ENCODE measurements around the gene ICAM5. TPM values are rescaled to one million over a fixed set of nuclear protein-coding genes. Genes with fewer than 3 reads are reported as not detected.

Gene ICAM5
- polyA plus RNA-seq, 4 donors = 0.10 to 0.54 (median 0.52) TPM; not detected in 1

DNA sequence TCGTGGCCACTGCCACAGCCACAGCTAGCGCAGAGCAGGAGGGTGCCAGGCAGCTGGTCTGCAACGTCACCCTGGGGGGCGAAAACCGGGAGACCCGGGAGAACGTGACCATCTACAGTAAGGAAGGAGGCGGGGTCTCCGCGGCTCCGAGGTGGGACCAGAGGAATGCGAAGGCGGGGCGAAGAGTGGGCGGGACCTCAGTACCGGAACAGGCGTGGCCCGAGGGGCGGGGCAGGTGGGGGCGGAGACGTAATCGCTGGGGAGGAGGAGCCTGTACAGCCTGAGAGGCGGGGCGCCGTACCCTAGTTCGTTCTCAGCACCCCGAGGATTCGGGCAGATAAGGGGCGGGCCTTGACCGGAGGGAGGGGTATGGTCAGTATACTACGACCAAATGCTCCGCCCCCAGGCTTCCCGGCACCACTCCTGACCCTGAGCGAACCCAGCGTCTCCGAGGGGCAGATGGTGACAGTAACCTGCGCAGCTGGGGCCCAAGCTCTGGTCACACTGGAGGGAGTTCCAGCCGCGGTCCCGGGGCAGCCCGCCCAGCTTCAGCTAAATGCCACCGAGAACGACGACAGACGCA lies 2.5 kb downstream of the ICAM5 start:
- no peak overlapping the region for H3K27ac ChIP-seq (ENCODE audit: low read depth in 1 of 3, low read length in 2 of 3)
- DNase-seq (peak; percentile 79 to 84), FAIRE-seq (no peak)
- 1 to 3% (median 1%) methylated on average over 43 to 45 of the region's 45 CpGs for WGBS, 3 donors
- no peaks in the 10 kb centered on the region for H3K36me3 ChIP-seq (ENCODE audit: control insufficient read depth in 3 of 3, insufficient read depth in 2 of 3, low read depth in 1 of 3, low read length in 3 of 3)
- peaks cover 0 to 11% of the 10 kb centered on the region in 2 donors for H3K9me3 ChIP-seq (ENCODE audit: control insufficient read depth in 2 of 2, insufficient read depth in 1 of 2, low read depth in 1 of 2, low read length in 1 of 2)
- peak overlapping the region in 2 of 3 donors; percentile 14 to 23 for H3K4me3 ChIP-seq (ENCODE audit: low read depth in 1 of 3, low read length in 3 of 3)
- peaks cover 4 to 95% (median 49%) of the 10 kb centered on the region in 3 donors for H3K27me3 ChIP-seq (ENCODE audit: control insufficient read depth in 3 of 3, insufficient read depth in 3 of 3, low read length in 3 of 3)
- peaks cover 0 to 55% (median 8%) of the 10 kb centered on the region in 3 donors for H3K4me1 ChIP-seq (ENCODE audit: control insufficient read depth in 3 of 3, insufficient read depth in 2 of 3, low read depth in 1 of 3, low read length in 2 of 3)

GRCh38 chr19:10292789-10293636 lies 3.3 kb downstream of the ICAM5 start:
- Histone ChIP-seq H3K9me3 (ENCODE audit: control insufficient read depth in 2 of 2, insufficient read depth in 1 of 2, low read depth in 1 of 2, low read length in 1 of 2) (peaks cover 0 to 11% of the 10 kb centered on the region in 2 donors), H3K36me3 (ENCODE audit: control insufficient read depth in 3 of 3, insufficient read depth in 2 of 3, low read depth in 1 of 3, low read length in 3 of 3) (no peaks in the 10 kb centered on the region), H3K4me3 (ENCODE audit: low read depth in 1 of 3, low read length in 3 of 3) (peak overlapping the region in 2 of 3 donors; percentile 14 to 23), H3K4me1 (ENCODE audit: control insufficient read depth in 3 of 3, insufficient read depth in 2 of 3, low read depth in 1 of 3, low read length in 2 of 3) (peaks cover 0 to 49% (median 8%) of the 10 kb centered on the region in 3 donors), H3K27me3 (ENCODE audit: control insufficient read depth in 3 of 3, insufficient read depth in 3 of 3, low read length in 3 of 3) (peaks cover 4 to 88% (median 47%) of the 10 kb centered on the region in 3 donors), H3K27ac (ENCODE audit: low read depth in 1 of 3, low read length in 2 of 3) (no peak overlapping the region)
- no peak for FAIRE-seq
- DNase-seq = peak in 1 of 2 donors; percentile 48
- WGBS, 3 donors = 11 to 18% (median 14%) methylated on average over 54 to 56 of the region's 56 CpGs

- Histone ChIP-seq H3K27me3 (ENCODE audit: control insufficient read depth in 3 of 3, insufficient read depth in 3 of 3, low read length in 3 of 3) (peaks cover 4 to 80% (median 45%) of the 10 kb centered on the region in 3 donors), H3K36me3 (ENCODE audit: control insufficient read depth in 3 of 3, insufficient read depth in 2 of 3, low read depth in 1 of 3, low read length in 3 of 3) (no peaks in the 10 kb centered on the region), H3K9me3 (ENCODE audit: control insufficient read depth in 2 of 2, insufficient read depth in 1 of 2, low read depth in 1 of 2, low read length in 1 of 2) (peaks cover 0 to 11% of the 10 kb centered on the region in 2 donors), H3K4me3 (ENCODE audit: low read depth in 1 of 3, low read length in 3 of 3) (no peak overlapping the region), H3K4me1 (ENCODE audit: control insufficient read depth in 3 of 3, insufficient read depth in 2 of 3, low read depth in 1 of 3, low read length in 2 of 3) (peaks cover 0 to 42% (median 8%) of the 10 kb centered on the region in 3 donors), H3K27ac (ENCODE audit: low read depth in 1 of 3, low read length in 2 of 3) (no peak overlapping the region)
- FAIRE-seq (no peak), DNase-seq (no peak)
- 18 to 30% (median 26%) methylated on average over 48 to 49 of the region's 49 CpGs for WGBS, 3 donors
Measured at GRCh38 chr19:10293637-10294367, 4.0 kb downstream of the ICAM5 start.

GRCh38 chr19:10294368-10294697 lies 4.6 kb downstream of the ICAM5 start:
- H3K9me3 ChIP-seq (ENCODE audit: control insufficient read depth in 2 of 2, insufficient read depth in 1 of 2, low read depth in 1 of 2, low read length in 1 of 2) = peaks cover 0 to 11% of the 10 kb centered on the region in 2 donors
- DNase-seq (peak in 1 of 2 donors; percentile 39), FAIRE-seq (no peak)
- no peak overlapping the region for H3K27ac ChIP-seq (ENCODE audit: low read depth in 1 of 3, low read length in 2 of 3)
- peaks cover 4 to 76% (median 43%) of the 10 kb centered on the region in 3 donors for H3K27me3 ChIP-seq (ENCODE audit: control insufficient read depth in 3 of 3, insufficient read depth in 3 of 3, low read length in 3 of 3)
- no peaks in the 10 kb centered on the region for H3K36me3 ChIP-seq (ENCODE audit: control insufficient read depth in 3 of 3, insufficient read depth in 2 of 3, low read depth in 1 of 3, low read length in 3 of 3)
- no peak overlapping the region for H3K4me3 ChIP-seq (ENCODE audit: low read depth in 1 of 3, low read length in 3 of 3)
- H3K4me1 ChIP-seq (ENCODE audit: control insufficient read depth in 3 of 3, insufficient read depth in 2 of 3, low read depth in 1 of 3, low read length in 2 of 3) = peaks cover 0 to 36% (median 8%) of the 10 kb centered on the region in 3 donors
- WGBS, 3 donors = 8 to 12% (median 8%) methylated on average over 25 of the region's 25 CpGs

- whole genome bisulfite sequencing, 3 donors = 1 to 2% (median 2%) methylated on average over 47 to 48 of the region's 48 CpGs
- no peak overlapping the region for H3K27ac ChIP-seq (ENCODE audit: low read depth in 1 of 3, low read length in 2 of 3)
- H3K9me3 ChIP-seq (ENCODE audit: control insufficient read depth in 2 of 2, insufficient read depth in 1 of 2, low read depth in 1 of 2, low read length in 1 of 2) = peaks cover 0 to 11% of the 10 kb centered on the region in 2 donors
- peak; percentile 52 to 63 for DNase-seq
- peak overlapping the region in 1 of 3 donors; percentile 29 for H3K4me3 ChIP-seq (ENCODE audit: low read depth in 1 of 3, low read length in 3 of 3)
- H3K4me1 ChIP-seq (ENCODE audit: control insufficient read depth in 3 of 3, insufficient read depth in 2 of 3, low read depth in 1 of 3, low read length in 2 of 3) = peaks cover 0 to 30% (median 8%) of the 10 kb centered on the region in 3 donors
- no peak for FAIRE-seq
- H3K36me3 ChIP-seq (ENCODE audit: control insufficient read depth in 3 of 3, insufficient read depth in 2 of 3, low read depth in 1 of 3, low read length in 3 of 3) = no peaks in the 10 kb centered on the region
- peaks cover 4 to 73% (median 36%) of the 10 kb centered on the region in 3 donors for H3K27me3 ChIP-seq (ENCODE audit: control insufficient read depth in 3 of 3, insufficient read depth in 3 of 3, low read length in 3 of 3)
Measured at GRCh38 chr19:10295305-10295846, 5.6 kb downstream of the ICAM5 start.

- FAIRE-seq (no peak), DNase-seq (peak in 1 of 2 donors; percentile 59)
- Histone ChIP-seq H3K9me3 (ENCODE audit: control insufficient read depth in 2 of 2, insufficient read depth in 1 of 2, low read depth in 1 of 2, low read length in 1 of 2) (peaks cover 0 to 8% of the 10 kb centered on the region in 2 donors), H3K4me1 (ENCODE audit: control insufficient read depth in 3 of 3, insufficient read depth in 2 of 3, low read depth in 1 of 3, low read length in 2 of 3) (peaks cover 0 to 24% (median 5%) of the 10 kb centered on the region in 3 donors), H3K27me3 (ENCODE audit: control insufficient read depth in 3 of 3, insufficient read depth in 3 of 3, low read length in 3 of 3) (peaks cover 4 to 67% (median 31%) of the 10 kb centered on the region in 3 donors), H3K27ac (ENCODE audit: low read depth in 1 of 3, low read length in 2 of 3) (no peak overlapping the region), H3K4me3 (ENCODE audit: low read depth in 1 of 3, low read length in 3 of 3) (peak overlapping the region in 1 of 3 donors; percentile 29), H3K36me3 (ENCODE audit: control insufficient read depth in 3 of 3, insufficient read depth in 2 of 3, low read depth in 1 of 3, low read length in 3 of 3) (no peaks in the 10 kb centered on the region)
- 6 to 7% (median 6%) methylated on average over 30 to 58 of the region's 58 CpGs for WGBS, 3 donors
Measured at GRCh38 chr19:10295847-10296591, 6.3 kb downstream of the ICAM5 start.

DNA sequence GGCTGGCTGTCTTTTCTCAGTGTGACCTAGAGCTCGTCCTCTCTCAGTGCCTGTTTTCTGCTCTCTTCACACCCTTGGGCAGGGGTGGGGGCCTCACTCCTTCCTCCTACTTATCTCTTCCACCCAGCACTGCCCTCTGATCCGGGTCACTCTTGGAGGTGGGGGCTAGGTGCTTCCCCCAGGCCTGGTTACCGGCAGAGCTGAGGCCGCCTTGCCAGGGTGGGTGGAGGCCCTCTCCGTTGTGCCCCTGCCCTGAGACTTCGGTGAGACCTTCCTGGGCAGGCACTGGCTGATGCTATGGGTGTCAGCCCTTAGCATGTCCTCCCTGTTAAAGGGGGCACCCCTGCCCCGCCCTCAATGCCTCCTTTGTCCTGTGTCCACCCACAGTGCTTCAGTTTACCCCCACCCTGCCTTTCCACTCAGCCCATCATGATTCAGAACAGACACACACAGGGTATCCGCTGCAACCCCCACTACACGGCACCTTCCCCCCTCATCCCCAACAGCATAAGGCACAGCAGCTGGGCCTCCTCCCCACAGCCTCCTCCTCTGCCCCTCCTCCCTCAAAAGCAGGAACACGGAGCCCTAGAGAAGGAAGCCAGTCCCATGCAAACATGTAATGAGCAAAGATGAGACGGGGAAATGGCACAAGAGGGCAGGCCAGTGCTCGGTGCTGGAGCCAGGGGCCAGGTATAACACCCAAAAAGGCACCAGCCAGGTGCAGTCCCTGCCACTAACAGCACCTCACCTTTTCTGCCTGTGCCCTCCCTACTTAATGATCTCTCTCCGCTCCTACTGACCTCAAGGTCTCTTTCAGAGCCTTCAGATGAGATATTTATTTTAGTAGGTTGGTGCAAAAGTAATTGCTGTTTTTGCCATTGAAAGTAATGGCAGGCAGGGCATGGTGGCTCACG lies 10.1 kb downstream of the ICAM5 start:
- peaks cover 0 to 32% (median 12%) of the 10 kb centered on the region in 3 donors for H3K27me3 ChIP-seq (ENCODE audit: control insufficient read depth in 3 of 3, insufficient read depth in 3 of 3, low read length in 3 of 3)
- DNase-seq (no peak), FAIRE-seq (no peak)
- peaks cover 0 to 12% (median 5%) of the 10 kb centered on the region in 3 donors for H3K4me1 ChIP-seq (ENCODE audit: control insufficient read depth in 3 of 3, insufficient read depth in 2 of 3, low read depth in 1 of 3, low read length in 2 of 3)
- H3K27ac ChIP-seq (ENCODE audit: low read depth in 1 of 3, low read length in 2 of 3) = no peak overlapping the region
- peaks cover 0 to 3% of the 10 kb centered on the region in 2 donors for H3K9me3 ChIP-seq (ENCODE audit: control insufficient read depth in 2 of 2, insufficient read depth in 1 of 2, low read depth in 1 of 2, low read length in 1 of 2)
- WGBS, 3 donors = 30 to 44% (median 32%) methylated on average over 14 of the region's 14 CpGs
- peaks cover 0 to 3% (median 0%) of the 10 kb centered on the region in 3 donors for H3K36me3 ChIP-seq (ENCODE audit: control insufficient read depth in 3 of 3, insufficient read depth in 2 of 3, low read depth in 1 of 3, low read length in 3 of 3)
- no peak overlapping the region for H3K4me3 ChIP-seq (ENCODE audit: low read depth in 1 of 3, low read length in 3 of 3)
